BJ (cell line): Measurements from ENCODE around the gene COBLL1. TPM values are rescaled to one million over a fixed set of nuclear protein-coding genes. Genes with fewer than 3 reads are reported as not detected.

Source experiments
- CTCF ChIA-PET: fragments of 350-600 bp; formaldehyde crosslinking; extraction: SDS; loops from one replicate; lab custom pipeline; 2021; ENCODE audit warnings: antibody characterized with exemption, inconsistent platforms; lab: Yijun Ruan, JAX
- POLR2A ChIA-PET: fragments of 300-600 bp; sonication (Branson Sonifier 250); formaldehyde crosslinking; extraction: SDS; loops from one replicate; lab custom pipeline; 2021; ENCODE audit warnings: antibody characterized with exemption; lab: Charles Lee
- DNase-seq: peaks from one replicate; pipeline ENCODE4 v3.0.0-alpha.2; 2011; ENCODE audit warnings: low read depth
- H3K27me3 ChIP-seq: 2 replicates; pipeline ENCODE4 v1.6.0; 2011; ENCODE audit warnings: low read length; ENCODE audit not compliant: control insufficient read depth, insufficient read depth
- H3K36me3 ChIP-seq: 2 replicates; pipeline ENCODE4 v1.5.1; 2011; ENCODE audit warnings: low read length; ENCODE audit not compliant: control insufficient read depth, insufficient read depth
- H3K4me3 ChIP-seq: 2 replicates; pipeline ENCODE4 v1.5.1; 2011; ENCODE audit warnings: low read depth, mild to moderate bottlenecking, control low read depth, low read length
- CTCF ChIP-seq: IDR thresholded peaks from 2 replicates; pipeline ENCODE4 v1.5.1; 2011; ENCODE audit warnings: low read depth, mild to moderate bottlenecking, control low read depth, inconsistent platforms, low read length, moderate library complexity; ENCODE audit not compliant: insufficient read depth
- polyA plus RNA-seq: library from polyadenylated mRNA; depleted of rRNA; stranded (reverse); fragments of >200 nt; gene quantifications from 2 replicates; pipeline ENCODE4 v1.2.3, GENCODE V29; 2011

COBLL1 gene
- polyA plus RNA-seq, 1 experiment, result 34.2 TPM

- POLR2A ChIA-PET, result no interaction called here
- CTCF ChIA-PET, result interaction anchor here (1.6 kb wide), 1 partner anchor 35 kb away, joined by 3 read pairs; no protein-coding TSS in a partner anchor
- no peak for DNase-seq
- H3K36me3 ChIP-seq, result no peaks in the 10 kb centered on the region
- H3K27me3 ChIP-seq, result no peaks in the 10 kb centered on the region
- H3K4me3 ChIP-seq, result no peak overlapping the region
- TF ChIP-seq CTCF, result no peak
These were observed 68.5 kb downstream of the COBLL1 start for GRCh38 chr2:164773091-164773490.

- H3K27me3 ChIP-seq, result no peaks in the 10 kb centered on the region
- ChIA-PET POLR2A (no interaction called here), CTCF (no interaction called here)
- no peak for TF ChIP-seq CTCF
- H3K36me3 ChIP-seq, result no peaks in the 10 kb centered on the region
- DNase-seq, result no peak
- H3K4me3 ChIP-seq, result no peak overlapping the region
These were observed 69.7 kb downstream of the COBLL1 start for GRCh38 chr2:164771897-164772296.

GRCh38 chr2:164770421-164770916, 71.2 kb downstream of the COBLL1 start:
- ChIA-PET POLR2A (no interaction called here), CTCF (no interaction called here)
- no peak for DNase-seq
- Histone ChIP-seq H3K36me3 (no peaks in the 10 kb centered on the region), H3K27me3 (no peaks in the 10 kb centered on the region), H3K4me3 (no peak overlapping the region)
- TF ChIP-seq CTCF, result no peak

- no peak for TF ChIP-seq CTCF
- Histone ChIP-seq H3K4me3 (no peak overlapping the region), H3K27me3 (no peaks in the 10 kb centered on the region), H3K36me3 (no peaks in the 10 kb centered on the region)
- POLR2A ChIA-PET, result no interaction called here
- CTCF ChIA-PET, result interaction anchor here (0.6 kb wide), 1 partner anchor 33 kb away, joined by 3 read pairs; no protein-coding TSS in a partner anchor
- DNase-seq, result no peak
These were observed 74.7 kb downstream of the COBLL1 start for GRCh38 chr2:164766954-164767320.

GRCh38 chr2:164766216-164766953, 75.2 kb downstream of the COBLL1 start:
- TF ChIP-seq CTCF, result no peak
- ChIA-PET CTCF (interaction anchor here (0.7 kb wide), 1 partner anchor 75 kb away, joined by 3 read pairs; the partner anchor contains the start of gene COBLL1), POLR2A (no interaction called here)
- Histone ChIP-seq H3K36me3 (no peaks in the 10 kb centered on the region), H3K4me3 (no peak overlapping the region), H3K27me3 (no peaks in the 10 kb centered on the region)
- DNase-seq, result no peak
